IMR-90 (cell line): ENCODE data around the gene MAPK10. TPM values are rescaled to one million over a fixed set of nuclear protein-coding genes. Genes with fewer than 3 reads are reported as not detected.
"Not testable (repeated sequence)": the region's sequence is repeated elsewhere in the genome, so short reads cannot be mapped to it uniquely, and the experiment has no call there.

ENCODE experiments used
- ATAC-seq: fragments of 200-7000 bp; cut with Tn5 transposase; 2 replicates; pipeline ENCODE4 v1.9.1; 2020; ENCODE audit warnings: low read depth, mild to moderate bottlenecking, moderate library complexity
- BruUV-seq: library from RNA; stranded (reverse); fragments of 400-500 nt; replicated peaks from 2 replicates; lab custom pipeline; 2021; lab: Mats Ljungman, UMichigan
- CTCF ChIA-PET: fragments of 300-600 bp; formaldehyde crosslinking; extraction: SDS; loops from one replicate; lab custom pipeline; 2021; ENCODE audit warnings: antibody characterized with exemption; lab: Yijun Ruan, JAX
- POLR2A ChIA-PET: fragments of 300-600 bp; sonication (Branson Sonifier 250); formaldehyde crosslinking; loops from one replicate; lab custom pipeline; 2022; ENCODE audit warnings: antibody characterized with exemption; ENCODE audit not compliant: unreplicated experiment; lab: Charles Lee
- DNase-seq: peaks from one replicate; pipeline ENCODE4 v3.0.0; 2013
- H2AFZ ChIP-seq: replicated peaks from 2 replicates; pipeline ENCODE3; 2013; ENCODE audit warnings: low read length, mild to moderate bottlenecking; ENCODE audit not compliant: poor library complexity
- H2AK5ac ChIP-seq: 2 replicates; pipeline ENCODE4 v1.6.1; 2013; ENCODE audit warnings: low read depth, low read length, inconsistent platforms
- H2AK9ac ChIP-seq: replicated peaks from 2 replicates; pipeline ENCODE3; 2013; ENCODE audit warnings: mild to moderate bottlenecking, low read depth, low read length, moderate library complexity; ENCODE audit not compliant: poor library complexity
- H2BK120ac ChIP-seq: 2 replicates; pipeline ENCODE4 v1.6.1; 2013; ENCODE audit warnings: low read depth, low read length, inconsistent platforms
- H2BK15ac ChIP-seq: 3 replicates; pipeline ENCODE4 v1.6.1; 2013; ENCODE audit warnings: low read depth, low read length, inconsistent platforms
- H2BK20ac ChIP-seq: 2 replicates; pipeline ENCODE4 v1.6.1; 2013; ENCODE audit warnings: low read depth, mild to moderate bottlenecking, inconsistent platforms, low read length, moderate library complexity
- H2BK5ac ChIP-seq: 2 replicates; pipeline ENCODE4 v1.6.1; 2013; ENCODE audit warnings: mild to moderate bottlenecking, low read depth, low read length, inconsistent platforms; ENCODE audit not compliant: poor library complexity, severe bottlenecking
- H3K14ac ChIP-seq: replicated peaks from 2 replicates; pipeline ENCODE4 v1.6.1; 2013; ENCODE audit warnings: low read depth, low read length, inconsistent platforms
- H3K18ac ChIP-seq: 2 replicates; pipeline ENCODE4 v1.6.1; 2013; ENCODE audit warnings: low read depth, low read length, control low read depth
- H3K23ac ChIP-seq: 2 replicates; pipeline ENCODE4 v1.6.1; 2013; ENCODE audit warnings: low read depth, low read length, inconsistent platforms
- H3K27ac ChIP-seq: 2 replicates; pipeline ENCODE4 v1.5.1; 2013; ENCODE audit warnings: mild to moderate bottlenecking, control low read depth, low read length; ENCODE audit not compliant: insufficient read depth
- H3K27me3 ChIP-seq: 2 replicates; pipeline ENCODE4 v1.6.1; 2013; ENCODE audit warnings: low read length; ENCODE audit not compliant: control insufficient read depth, insufficient read depth
- H3K36me3 ChIP-seq: 2 replicates; pipeline ENCODE4 v1.6.1; 2013; ENCODE audit warnings: low read length, mixed read lengths; ENCODE audit not compliant: control insufficient read depth, insufficient read depth
- H3K4ac ChIP-seq: 2 replicates; pipeline ENCODE4 v1.6.1; 2013; ENCODE audit warnings: low read depth, low read length, inconsistent platforms
- H3K4me1 ChIP-seq: 2 replicates; pipeline ENCODE4 v1.6.1; 2013; ENCODE audit warnings: low read length, mixed read lengths; ENCODE audit not compliant: control insufficient read depth, insufficient read depth
- H3K4me2 ChIP-seq: 2 replicates; pipeline ENCODE4 v1.6.1; 2013; ENCODE audit warnings: low read depth, mild to moderate bottlenecking, control low read depth, low read length, moderate library complexity
- H3K4me3 ChIP-seq: 2 replicates; pipeline ENCODE4 v1.5.1; 2013; ENCODE audit warnings: low read depth, mild to moderate bottlenecking, control low read depth, low read length, moderate library complexity; ENCODE audit not compliant: insufficient read depth
- H3K56ac ChIP-seq: 2 replicates; pipeline ENCODE4 v1.6.1; 2013; ENCODE audit warnings: low read length, inconsistent platforms; ENCODE audit not compliant: insufficient read depth; ENCODE audit errors: extremely low read depth
- H3K79me1 ChIP-seq, 2 experiments: 2 replicates each; pipeline ENCODE4 v1.6.1; 2013; ENCODE audit warnings: low read length in 2 of 2, inconsistent platforms in 1 of 2, low read depth in 1 of 2
- H3K9ac ChIP-seq: 2 replicates; pipeline ENCODE4 v1.6.1; 2013; ENCODE audit warnings: low read depth, low read length, control low read depth
- H3K9me1 ChIP-seq: 2 replicates; pipeline ENCODE4 v1.6.1; 2013; ENCODE audit warnings: low read length, inconsistent platforms; ENCODE audit not compliant: insufficient read depth
- H3K9me3 ChIP-seq: 2 replicates; pipeline ENCODE4 v1.6.1; 2013; ENCODE audit warnings: low read length; ENCODE audit not compliant: control insufficient read depth, insufficient read depth
- H4K20me1 ChIP-seq: 2 replicates; pipeline ENCODE4 v1.6.1; 2013; ENCODE audit warnings: low read length, inconsistent platforms; ENCODE audit not compliant: insufficient read depth
- H4K5ac ChIP-seq: 2 replicates; pipeline ENCODE4 v1.6.1; 2013; ENCODE audit warnings: mild to moderate bottlenecking, low read depth, low read length, control low read depth
- H4K8ac ChIP-seq, 2 experiments: 2 replicates each; pipeline ENCODE4 v1.6.1; 2013; ENCODE audit warnings: low read depth in 2 of 2, low read length in 2 of 2, control low read depth in 1 of 2, inconsistent platforms in 1 of 2
- H4K91ac ChIP-seq: 2 replicates; pipeline ENCODE4 v1.6.1; 2013; ENCODE audit warnings: low read depth, low read length, inconsistent platforms; ENCODE audit not compliant: insufficient read depth
- CHD1 ChIP-seq: IDR thresholded peaks from 2 replicates; pipeline ENCODE4 v1.6.1; 2012; ENCODE audit warnings: low read depth, low read length, improper control_type of control experiment
- CTCF ChIP-seq: conservative IDR thresholded peaks from 2 replicates; pipeline ENCODE4 v1.5.1; 2012; ENCODE audit warnings: mild to moderate bottlenecking, low read depth, low read length, improper control_type of control experiment
- FOS ChIP-seq: fragments of 150-350 bp; IDR thresholded peaks from 2 replicates; pipeline ENCODE4 v1.6.1; 2016; ENCODE audit warnings: low read depth, low read length
- MAZ ChIP-seq: IDR thresholded peaks from 2 replicates; pipeline ENCODE4 v1.6.1; 2012; ENCODE audit warnings: low read depth, mild to moderate bottlenecking, low read length, improper control_type of control experiment, moderate library complexity, borderline replicate concordance
- NFE2L2 ChIP-seq: fragments of 150-350 bp; IDR thresholded peaks from 2 replicates; pipeline ENCODE4 v1.6.1; 2016; ENCODE audit warnings: low read depth, mild to moderate bottlenecking, low read length
- POLR2A ChIP-seq: IDR thresholded peaks from 2 replicates; pipeline ENCODE4 v1.6.1; 2012; ENCODE audit warnings: mild to moderate bottlenecking, low read depth, low read length
- RAD21 ChIP-seq: IDR thresholded peaks from 2 replicates; pipeline ENCODE4 v1.6.1; 2012; ENCODE audit warnings: low read length, improper control_type of control experiment
- RCOR1 ChIP-seq: IDR thresholded peaks from 2 replicates; pipeline ENCODE4 v1.6.1; 2012; ENCODE audit warnings: mild to moderate bottlenecking, low read length, improper control_type of control experiment; ENCODE audit not compliant: insufficient replicate concordance
- WGBS, 2 experiments: methylation state at CpG; one replicate each; pipeline versions ENCODE4 v1.1.5 to v1.1.7; 2013; ENCODE audit warnings: missing lambda C conversion rate in 2 of 2; ENCODE audit not compliant: insufficient read length in 1 of 2; ENCODE audit errors: extremely low coverage in 2 of 2; 5-methylcytosine and 5-hydroxymethylcytosine counted together
- dilution Hi-C: fragments of 300-500 bp; cut with HindIII; formaldehyde crosslinking; loops from one replicate; pipeline ENCODE4 v1.14.3; 2018; ENCODE audit warnings: low sequenced_read_pairs; ENCODE audit not compliant: unreplicated experiment
- in situ Hi-C: fragments of 300-500 bp; cut with MboI; formaldehyde crosslinking; loops from 3 replicates; pipeline ENCODE4 v1.14.3; 2019; ENCODE audit warnings: low sequenced_read_pairs, inconsistent platforms, mixed read lengths
- intact Hi-C: fragments of 100-400 bp; cut with micrococcal nuclease; formaldehyde crosslinking; loops from 2 replicates; pipeline ENCODE4 v1.10.0; 2022
- polyA plus RNA-seq, 3 experiments: library from polyadenylated mRNA; depleted of rRNA; stranded (reverse); fragments of >200 nt; gene quantifications; 2 replicates each; pipeline ENCODE4 v1.2.3, GENCODE V29; 2012; ENCODE audit warnings: low replicate concordance in 1 of 3
- total RNA-seq: library from RNA; depleted of rRNA; stranded (reverse); fragments of >200 nt; gene quantifications from 2 replicates; pipeline ENCODE4 v1.2.3, GENCODE V29; 2012

Gene MAPK10
- total and polyA plus RNA-seq, 2 of the 4 experiments (the other 2 are of a cell fraction): 2.8 to 6.5 TPM

- Histone ChIP-seq H3K4me2 (no peak overlapping the region), H2AFZ (no peak overlapping the region), H2BK20ac (no peak overlapping the region), H2AK9ac (no peak overlapping the region), H4K20me1 (no peaks in the 10 kb centered on the region), H3K4me3 (no peak overlapping the region), H3K4ac (no peak overlapping the region), H3K56ac (no peak overlapping the region), H3K4me1 (no peaks in the 10 kb centered on the region), H3K27ac (no peak overlapping the region), H4K5ac (no peak overlapping the region), H3K9me1 (no peaks in the 10 kb centered on the region), H3K79me1 (no peaks in the 10 kb centered on the region), H2AK5ac (no peak overlapping the region), H2BK15ac (no peak overlapping the region), H2BK120ac (no peak overlapping the region), H3K14ac (no peak overlapping the region), H4K8ac (no peak overlapping the region), H3K23ac (no peak overlapping the region), H3K9me3 (no peaks in the 10 kb centered on the region), H3K27me3 (no peaks in the 10 kb centered on the region), H3K9ac (no peak overlapping the region), H4K91ac (no peak overlapping the region), H3K18ac (no peak overlapping the region), H2BK5ac (no peak overlapping the region), H3K36me3 (no peaks in the 10 kb centered on the region)
- DNase-seq: no peak
- intact Hi-C loops (no loop called here), in situ Hi-C loops (no loop called here), dilution Hi-C loops (no loop called here)
- no peak for ATAC-seq
- TF ChIP-seq RAD21 (no peak), CHD1 (no peak), CTCF (no peak), NFE2L2 (no peak), FOS (no peak), POLR2A (no peak), RCOR1 (no peak), MAZ (no peak)
- CTCF ChIA-PET: no interaction called here
- POLR2A ChIA-PET: no interaction called here
- WGBS, 2 experiments: no CpG with 5 or more reads among the region's 1 CpG
- BruUV-seq: no TSS peak
Measured at GRCh38 chr4:86174506-86174905, 185.3 kb downstream of the MAPK10 start.

GRCh38 chr4:86168335-86168734, 191.5 kb downstream of the MAPK10 start:
- H4K91ac ChIP-seq, H2BK5ac ChIP-seq, H3K9me3 ChIP-seq, H4K20me1 ChIP-seq, H3K27ac ChIP-seq, DNase-seq, H2BK20ac ChIP-seq, H2BK15ac ChIP-seq, H3K9me1 ChIP-seq, H3K36me3 ChIP-seq, POLR2A ChIA-PET, H3K79me1 ChIP-seq, H2AFZ ChIP-seq, CTCF ChIA-PET, H4K5ac ChIP-seq, in situ Hi-C loops, H4K8ac ChIP-seq, H3K18ac ChIP-seq, H3K23ac ChIP-seq, H3K56ac ChIP-seq, H3K4ac ChIP-seq, H3K27me3 ChIP-seq, BruUV-seq, ATAC-seq, H2AK9ac ChIP-seq, intact Hi-C loops, H2BK120ac ChIP-seq, H3K4me1 ChIP-seq, H3K9ac ChIP-seq, H3K14ac ChIP-seq, dilution Hi-C loops, H3K4me3 ChIP-seq, H2AK5ac ChIP-seq, H3K4me2 ChIP-seq: not testable (repeated sequence)
- no CpG with 5 or more reads among the region's 10 CpGs for WGBS, 2 experiments
